Activated B cell treated with CpG ODN at 0.5 μM for 24 hours (primary cell): ENCODE results near the gene KIAA1614. TPM values are rescaled to one million over a fixed set of nuclear protein-coding genes. Genes with fewer than 3 reads are reported as not detected.

ENCODE experiments used
- ATAC-seq: fragments of 200-7000 bp; cut with Tn5 transposase; one replicate; pipeline ENCODE4 v1.10.0; 2021; ENCODE audit warnings: low read depth, mild to moderate bottlenecking, moderate library complexity
- CTCF ChIA-PET: fragments of 350-600 bp; sonication (Branson Sonifier 250); formaldehyde crosslinking; loops from one replicate; lab custom pipeline; 2021; ENCODE audit warnings: antibody characterized with exemption; lab: Charles Lee
- POLR2A ChIA-PET: fragments of 350-600 bp; sonication (Branson Sonifier 250); formaldehyde crosslinking; loops from one replicate; lab custom pipeline; 2021; ENCODE audit warnings: antibody characterized with exemption; lab: Charles Lee
- DNase-seq: peaks from one replicate; pipeline ENCODE4 v3.0.0; 2022
- H3K27ac Mint-ChIP-seq: one replicate; pipeline ENCODE4 v1.8.0; 2020; ENCODE audit warnings: mixed read lengths
- H3K27me3 Mint-ChIP-seq: one replicate; pipeline ENCODE4 v1.8.0; 2021; ENCODE audit warnings: mixed read lengths
- H3K36me3 Mint-ChIP-seq: one replicate; pipeline ENCODE4 v1.8.0; 2021; ENCODE audit warnings: low read depth, mixed read lengths
- H3K4me1 Mint-ChIP-seq: one replicate; pipeline ENCODE4 v1.8.0; 2021; ENCODE audit warnings: mixed read lengths
- H3K4me3 Mint-ChIP-seq: one replicate; pipeline ENCODE4 v1.8.0; 2020; ENCODE audit warnings: mild to moderate bottlenecking, mixed read lengths
- H3K9me3 Mint-ChIP-seq: one replicate; pipeline ENCODE4 v1.8.0; 2020; ENCODE audit warnings: mixed read lengths
- intact Hi-C: fragments of 100-400 bp; cut with micrococcal nuclease; formaldehyde crosslinking; loops from one replicate; pipeline ENCODE4 v1.15.1; 2024
- total RNA-seq: library from RNA; stranded (reverse); gene quantifications from 2 replicates; pipeline ENCODE4 v1.2.3, GENCODE V29; 2022
- TF ChIP-seq, protein P1 (sequence below): fragments of 200-600 bp; IDR thresholded peaks from one replicate; pipeline ENCODE4 v1.8.0; 2022; ENCODE audit warnings: antibody characterized with exemption, mild to moderate bottlenecking

Gene KIAA1614
- total RNA-seq, 1 donor from 2014 or later = 0.38 TPM

DNA sequence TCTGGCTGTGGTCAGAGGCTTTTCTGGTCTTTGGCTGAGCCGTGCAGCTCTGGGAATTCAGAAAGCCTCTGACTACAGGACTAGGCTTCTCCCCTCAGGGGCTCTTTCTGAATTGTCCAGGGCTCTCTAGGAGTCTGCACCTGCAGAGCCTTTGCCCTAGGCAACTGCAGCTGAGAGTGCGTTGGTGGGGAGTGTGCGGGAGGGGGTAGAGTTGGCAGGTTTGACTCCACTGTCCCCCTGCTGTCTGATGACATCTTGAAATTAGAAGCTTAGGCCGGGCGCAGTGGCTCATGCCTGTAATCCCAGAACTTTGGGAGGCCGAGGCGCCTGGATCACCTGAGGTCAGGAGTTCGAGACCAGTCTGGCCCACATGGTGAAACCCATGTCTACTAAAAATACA is 32.9 kb downstream of the KIAA1614 start:
- no peak overlapping the region for H3K27ac Mint-ChIP-seq
- H3K4me1 Mint-ChIP-seq = no peaks in the 10 kb centered on the region
- TF ChIP-seq, protein P1, sequence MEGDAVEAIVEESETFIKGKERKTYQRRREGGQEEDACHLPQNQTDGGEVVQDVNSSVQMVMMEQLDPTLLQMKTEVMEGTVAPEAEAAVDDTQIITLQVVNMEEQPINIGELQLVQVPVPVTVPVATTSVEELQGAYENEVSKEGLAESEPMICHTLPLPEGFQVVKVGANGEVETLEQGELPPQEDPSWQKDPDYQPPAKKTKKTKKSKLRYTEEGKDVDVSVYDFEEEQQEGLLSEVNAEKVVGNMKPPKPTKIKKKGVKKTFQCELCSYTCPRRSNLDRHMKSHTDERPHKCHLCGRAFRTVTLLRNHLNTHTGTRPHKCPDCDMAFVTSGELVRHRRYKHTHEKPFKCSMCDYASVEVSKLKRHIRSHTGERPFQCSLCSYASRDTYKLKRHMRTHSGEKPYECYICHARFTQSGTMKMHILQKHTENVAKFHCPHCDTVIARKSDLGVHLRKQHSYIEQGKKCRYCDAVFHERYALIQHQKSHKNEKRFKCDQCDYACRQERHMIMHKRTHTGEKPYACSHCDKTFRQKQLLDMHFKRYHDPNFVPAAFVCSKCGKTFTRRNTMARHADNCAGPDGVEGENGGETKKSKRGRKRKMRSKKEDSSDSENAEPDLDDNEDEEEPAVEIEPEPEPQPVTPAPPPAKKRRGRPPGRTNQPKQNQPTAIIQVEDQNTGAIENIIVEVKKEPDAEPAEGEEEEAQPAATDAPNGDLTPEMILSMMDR = no peak
- POLR2A ChIA-PET = no interaction called here
- CTCF ChIA-PET = no interaction called here
- no peaks in the 10 kb centered on the region for H3K27me3 Mint-ChIP-seq
- intact Hi-C loops = no loop called here
- ATAC-seq (no peak), DNase-seq (no peak)
- H3K36me3 Mint-ChIP-seq = peaks cover 21% of the 10 kb centered on the region
- H3K4me3 Mint-ChIP-seq = no peak overlapping the region
- H3K9me3 Mint-ChIP-seq = peaks cover 5% of the 10 kb centered on the region

- TF ChIP-seq, protein P1 = no peak
- Mint-ChIP-seq H3K27ac (no peak overlapping the region), H3K4me1 (no peaks in the 10 kb centered on the region), H3K36me3 (peaks cover 21% of the 10 kb centered on the region), H3K27me3 (no peaks in the 10 kb centered on the region), H3K4me3 (no peak overlapping the region), H3K9me3 (peaks cover 5% of the 10 kb centered on the region)
- no peak for DNase-seq
- CTCF ChIA-PET = no interaction called here
- POLR2A ChIA-PET = no interaction called here
- ATAC-seq = no peak
- intact Hi-C loops = no loop called here
Observed at GRCh38 chr1:180946056-180946455, 33.4 kb downstream of the KIAA1614 start.

GRCh38 chr1:180946541-180947498 is 34.1 kb downstream of the KIAA1614 start:
- ChIA-PET POLR2A (no interaction called here), CTCF (no interaction called here)
- H3K4me3 Mint-ChIP-seq = no peak overlapping the region
- TF ChIP-seq, protein P1 = no peak
- intact Hi-C loops = no loop called here
- H3K9me3 Mint-ChIP-seq = peaks cover 5% of the 10 kb centered on the region
- no peaks in the 10 kb centered on the region for H3K27me3 Mint-ChIP-seq
- H3K4me1 Mint-ChIP-seq = no peaks in the 10 kb centered on the region
- DNase-seq (no peak), ATAC-seq (no peak)
- no peak overlapping the region for H3K27ac Mint-ChIP-seq
- H3K36me3 Mint-ChIP-seq = peaks cover 21% of the 10 kb centered on the region

- CTCF ChIA-PET = no interaction called here
- ATAC-seq = no peak
Observed at GRCh38 chr1:180947499-180947885, 34.8 kb downstream of the KIAA1614 start.

More at GRCh38 chr1:180947499-180947885, 34.8 kb downstream of the KIAA1614 start:
- Mint-ChIP-seq H3K4me3 (no peak overlapping the region), H3K27me3 (no peaks in the 10 kb centered on the region), H3K27ac (no peak overlapping the region), H3K9me3 (peaks cover 5% of the 10 kb centered on the region), H3K36me3 (peaks cover 21% of the 10 kb centered on the region), H3K4me1 (no peaks in the 10 kb centered on the region)
- POLR2A ChIA-PET = no interaction called here
- DNase-seq = no peak
- intact Hi-C loops = no loop called here
- TF ChIP-seq, protein P1 = no peak
